Upper lobe of left lung (tissue), 4 donors: ENCODE measurements around the gene ZSWIM6.

ENCODE experiments used
- POLR2A ChIP-seq, 4 donors: fragments of 450-650 bp; IDR thresholded peaks; one replicate each; pipeline ENCODE4 v1.5.1; 2016 to 2017; ENCODE audit warnings: antibody characterized with exemption in 4 of 4, mild to moderate bottlenecking in 2 of 4
- TF ChIP-seq, protein P1 (sequence below), 6 experiments: fragments of 450-650 bp in 4 of 6; fragments of 200-600 bp in 2 of 6; sonication (generic) in 2 of 6; IDR thresholded peaks; one replicate each; pipeline ENCODE4 v1.5.1; 2016 to 2019; ENCODE audit warnings: antibody characterized with exemption in 6 of 6

DNA sequence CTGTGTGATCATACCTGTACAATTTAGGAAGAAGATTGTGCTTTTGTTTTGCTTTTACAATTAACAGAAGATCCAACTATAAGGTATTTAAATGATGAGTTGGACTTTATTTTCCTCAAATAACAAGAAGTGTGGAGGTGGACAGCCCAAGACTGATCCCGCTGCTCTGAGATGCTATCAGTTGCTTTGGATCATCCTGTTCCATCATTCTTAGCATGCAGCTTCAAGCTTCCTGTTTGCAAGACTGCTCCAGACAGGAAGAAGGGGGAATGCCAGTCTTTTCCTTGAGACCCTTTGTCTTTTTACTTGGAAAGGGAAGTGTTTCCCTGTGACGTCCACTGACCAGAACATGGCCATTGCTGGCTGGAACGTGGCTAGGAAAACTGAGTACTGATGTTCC lies 250.8 kb downstream of the ZSWIM6 start:
- TF ChIP-seq, protein P1, sequence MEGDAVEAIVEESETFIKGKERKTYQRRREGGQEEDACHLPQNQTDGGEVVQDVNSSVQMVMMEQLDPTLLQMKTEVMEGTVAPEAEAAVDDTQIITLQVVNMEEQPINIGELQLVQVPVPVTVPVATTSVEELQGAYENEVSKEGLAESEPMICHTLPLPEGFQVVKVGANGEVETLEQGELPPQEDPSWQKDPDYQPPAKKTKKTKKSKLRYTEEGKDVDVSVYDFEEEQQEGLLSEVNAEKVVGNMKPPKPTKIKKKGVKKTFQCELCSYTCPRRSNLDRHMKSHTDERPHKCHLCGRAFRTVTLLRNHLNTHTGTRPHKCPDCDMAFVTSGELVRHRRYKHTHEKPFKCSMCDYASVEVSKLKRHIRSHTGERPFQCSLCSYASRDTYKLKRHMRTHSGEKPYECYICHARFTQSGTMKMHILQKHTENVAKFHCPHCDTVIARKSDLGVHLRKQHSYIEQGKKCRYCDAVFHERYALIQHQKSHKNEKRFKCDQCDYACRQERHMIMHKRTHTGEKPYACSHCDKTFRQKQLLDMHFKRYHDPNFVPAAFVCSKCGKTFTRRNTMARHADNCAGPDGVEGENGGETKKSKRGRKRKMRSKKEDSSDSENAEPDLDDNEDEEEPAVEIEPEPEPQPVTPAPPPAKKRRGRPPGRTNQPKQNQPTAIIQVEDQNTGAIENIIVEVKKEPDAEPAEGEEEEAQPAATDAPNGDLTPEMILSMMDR (IDR thresholded peaks at IDR 0.05) = no peak
- TF ChIP-seq POLR2A (IDR thresholded peaks at IDR 0.05) = no peak
